Suppressor macrophage (primary cell): ENCODE measurements around the gene INKA2.

Experiments
- DNase-seq, 4 experiments: peaks; one replicate each; pipeline ENCODE4 v3.0.0-alpha.2; 2020 to 2022
- total RNA-seq, 17 experiments: gene quantifications; one replicate each; lab custom pipeline; 2026; ENCODE audit warnings: mixed read lengths in 6 of 17, inconsistent platforms in 3 of 17; lab: John Stamatoyannopoulos, UW

The INKA2 gene
- total RNA-seq, result 0.29 to 11.8 (median 7.1) reads per million in 17 experiments

DNA sequence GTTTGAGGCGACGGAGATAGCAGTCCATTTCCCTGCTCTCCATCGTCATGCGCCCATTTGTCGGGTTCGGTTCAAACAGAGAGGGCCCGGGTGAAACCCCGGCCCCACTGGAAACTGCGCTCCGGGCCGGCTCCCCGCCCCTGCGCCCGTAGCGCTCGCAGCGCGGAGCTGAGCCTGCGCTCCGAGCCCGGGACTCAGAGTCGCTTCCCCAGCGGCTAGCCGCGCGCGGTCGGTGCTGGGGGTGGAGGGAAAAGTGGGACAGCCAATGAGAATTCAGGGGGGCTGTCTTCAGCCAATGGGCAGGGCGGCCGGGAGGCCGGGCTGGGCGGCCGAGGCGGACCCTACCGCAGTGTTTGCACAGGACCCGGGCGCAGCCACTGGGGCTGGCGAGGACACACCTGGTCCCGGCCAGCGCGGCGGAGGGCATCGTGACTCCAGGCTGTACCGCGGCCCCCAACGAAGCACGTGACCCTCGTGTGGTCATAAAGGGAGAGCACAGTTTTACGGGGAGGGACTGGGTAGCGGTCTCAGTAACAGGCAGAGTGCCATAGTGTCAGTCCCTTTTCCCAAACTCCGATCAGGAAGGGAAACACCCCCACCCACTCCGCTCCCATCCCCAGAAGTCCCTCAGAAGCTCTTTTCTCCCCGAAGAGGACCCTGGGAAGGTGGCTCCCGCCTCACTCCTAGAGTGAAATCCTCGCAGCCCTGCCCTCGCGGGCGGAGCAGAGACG, at the start of gene INKA2:
TSS of gene INKA2 (minus strand) at position 202 of the 731 bp plus-strand sequence. CDS start at position 49, 153 bp downstream.
- peak; percentile 89 to 96 (median 93) for DNase-seq

DNA sequence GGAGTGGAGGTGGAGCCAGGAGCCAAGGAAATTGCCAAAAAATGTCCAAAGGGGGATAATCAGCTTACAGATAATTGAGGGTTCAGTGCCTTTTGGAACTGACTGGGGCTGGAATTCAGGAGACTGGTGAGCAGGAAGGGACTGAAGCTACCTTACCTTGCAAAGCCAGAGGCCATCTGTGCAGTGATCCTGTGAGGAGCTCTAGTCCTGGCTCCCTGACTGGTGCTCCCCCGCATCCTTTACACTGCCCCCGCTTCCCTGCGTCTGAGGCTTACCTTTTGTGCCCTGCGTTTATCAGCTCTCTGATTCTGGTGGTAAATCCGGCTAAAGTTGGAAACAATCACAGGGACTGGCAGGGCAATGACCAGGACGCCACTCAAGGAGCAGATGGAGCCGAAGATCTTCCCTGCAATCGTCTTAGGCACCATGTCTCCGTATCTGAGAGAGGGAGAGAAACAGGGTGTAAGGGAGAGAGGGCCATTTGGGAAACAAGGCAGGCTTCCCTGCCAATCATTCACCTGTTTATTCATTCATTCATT, 47.5 kb upstream of the INKA2 start:
- DNase-seq, result no peak

DNA sequence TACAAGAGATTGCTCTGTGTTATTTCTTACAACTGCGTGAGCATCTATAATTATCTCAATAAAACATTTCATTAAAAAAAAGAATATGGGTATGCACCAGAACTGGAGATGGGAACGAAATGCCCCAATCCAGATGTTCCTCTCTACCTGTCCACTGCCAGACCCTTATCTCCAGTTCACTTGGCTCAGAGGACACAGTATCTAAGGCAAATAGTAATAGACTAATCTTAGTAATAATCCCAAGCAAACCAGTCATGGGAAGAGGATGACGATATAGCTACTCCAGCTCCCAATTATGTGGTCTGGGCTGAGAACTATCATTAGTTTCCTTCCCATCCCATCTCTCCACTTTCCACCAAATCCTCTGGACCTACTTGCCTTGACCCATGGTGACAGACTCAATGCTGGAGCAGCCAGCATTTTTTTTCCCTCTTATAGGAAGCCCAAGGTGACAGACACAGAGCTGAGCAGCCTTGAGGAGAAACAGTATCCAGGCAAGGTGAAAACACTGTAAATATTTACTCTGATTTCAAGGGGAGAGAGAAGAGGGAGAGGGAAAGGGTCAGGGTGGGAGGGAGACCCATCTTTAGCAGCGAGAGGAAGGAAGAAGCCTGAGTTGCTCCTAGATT, 45.2 kb upstream of the INKA2 start:
- DNase-seq, result no peak

DNA sequence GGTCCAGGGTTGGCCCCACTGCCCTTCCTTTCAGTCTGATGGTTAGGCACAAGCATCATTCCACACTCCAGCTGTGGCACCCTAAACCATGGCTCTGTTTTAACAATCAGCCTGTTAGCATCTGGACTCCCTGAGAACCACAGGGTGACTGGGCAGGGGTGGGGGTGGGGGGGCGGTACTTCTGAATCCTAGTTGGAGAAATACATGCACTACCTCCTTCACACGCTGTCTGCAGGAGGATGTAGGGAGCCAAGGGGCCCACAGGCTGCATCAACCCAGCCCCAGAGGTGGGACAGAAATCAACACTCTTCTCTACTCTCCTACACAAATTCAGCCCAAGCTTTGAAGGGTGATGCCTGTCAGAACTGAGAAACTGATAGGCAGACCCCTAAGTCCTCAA, 40.4 kb upstream of the INKA2 start:
- DNase-seq, result no peak

DNA sequence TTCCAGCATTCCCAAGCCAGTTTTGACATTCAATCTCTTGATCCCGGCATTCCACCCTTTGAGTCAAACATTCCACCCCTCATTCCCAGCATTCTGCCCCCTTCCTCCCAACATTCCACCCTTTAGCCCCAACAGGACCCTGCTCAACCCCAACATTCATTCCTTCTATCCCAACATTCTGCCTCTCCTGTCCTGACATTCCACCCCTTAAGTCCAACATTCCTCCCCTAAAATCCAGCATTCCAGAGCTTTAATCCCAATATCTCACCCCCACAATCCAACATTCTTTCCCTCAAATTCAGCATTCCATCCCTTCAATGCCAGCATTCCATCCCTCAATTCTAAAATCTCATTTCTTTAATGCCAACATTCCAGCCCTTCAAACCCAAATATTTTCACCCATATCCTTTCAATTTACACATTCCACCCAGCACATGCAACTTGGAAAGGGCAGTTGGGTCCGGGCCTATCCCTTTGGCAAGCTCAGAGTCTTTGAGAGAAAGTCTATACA, 39.4 kb upstream of the INKA2 start:
- DNase-seq, result no peak

DNA sequence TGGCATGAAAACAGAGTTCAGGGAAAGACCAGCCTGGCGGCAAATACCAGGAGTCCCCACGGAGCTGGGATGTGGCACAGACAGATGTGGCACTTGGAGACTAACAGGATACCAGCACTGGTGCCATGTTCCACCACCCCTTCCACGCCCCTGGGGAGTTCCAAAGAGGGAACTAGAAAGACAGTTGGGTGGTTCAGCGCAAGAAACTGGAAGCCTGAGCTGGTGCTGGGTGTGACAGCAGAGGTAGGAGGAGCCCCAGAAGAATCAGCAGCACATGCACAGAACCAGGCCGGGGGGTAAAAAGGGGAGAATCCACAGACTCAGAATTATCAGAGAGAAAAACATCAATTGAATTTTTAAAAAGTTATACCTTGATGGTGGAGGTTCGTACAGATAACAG, 38.9 kb upstream of the INKA2 start:
- DNase-seq, result no peak

DNA sequence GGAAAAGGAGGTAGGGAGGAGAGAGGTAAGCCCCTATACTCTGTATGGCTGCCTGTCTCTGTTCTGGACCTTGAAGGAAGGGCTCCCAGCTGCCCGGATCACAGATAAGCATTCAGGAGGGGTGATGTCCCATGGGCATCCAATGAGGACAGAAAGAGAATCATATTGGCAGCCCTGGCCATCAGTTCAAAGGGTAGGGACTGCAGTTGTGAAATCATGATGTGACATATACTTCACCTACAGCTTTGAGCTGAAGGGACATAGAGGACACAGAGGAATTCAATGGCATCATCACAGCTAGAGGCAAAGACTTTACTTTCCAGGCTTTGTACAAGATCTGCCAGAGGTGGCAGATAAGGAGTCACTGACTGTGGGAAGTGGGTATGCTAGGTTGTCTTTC, 38.1 kb upstream of the INKA2 start:
- DNase-seq, result no peak

DNA sequence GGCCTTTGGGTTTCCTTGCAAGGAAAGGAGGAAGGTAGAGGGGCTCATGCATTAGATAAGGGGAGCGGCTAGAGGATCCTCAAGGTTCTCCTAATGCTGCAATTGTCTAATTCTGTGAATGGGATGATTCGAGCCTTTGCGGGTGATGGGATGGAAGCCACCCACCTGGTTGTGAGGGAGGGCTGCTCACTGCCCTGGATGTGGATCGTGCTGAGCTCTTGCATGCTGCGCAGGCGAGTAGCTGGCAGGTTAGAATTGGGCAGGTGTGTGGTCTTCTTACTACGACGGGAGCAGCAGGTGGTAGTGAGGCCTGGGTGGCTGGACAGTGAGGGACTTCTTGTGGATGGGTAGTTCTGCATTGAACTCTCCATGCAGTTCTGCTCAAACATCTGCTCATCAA, 37.7 kb upstream of the INKA2 start:
- no peak for DNase-seq

DNA sequence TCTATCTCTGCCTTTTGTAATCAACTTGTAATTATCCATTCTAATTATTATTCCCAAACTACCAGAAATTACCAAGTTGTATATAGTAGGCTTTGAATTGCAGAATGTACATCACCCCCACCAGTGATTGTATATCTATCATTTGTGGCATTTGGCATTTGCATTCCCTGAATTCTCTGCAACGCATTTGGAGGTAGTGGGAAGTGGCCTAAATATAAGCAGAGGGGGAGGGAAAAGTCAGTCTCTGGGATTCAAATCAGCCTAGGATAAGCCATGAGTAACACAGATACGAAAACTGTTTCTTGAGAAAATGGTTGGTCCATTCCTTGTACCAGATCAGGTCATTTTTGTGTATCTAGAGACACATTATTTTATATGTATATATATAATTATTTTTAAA, 37.2 kb upstream of the INKA2 start:
- DNase-seq, result no peak

DNA sequence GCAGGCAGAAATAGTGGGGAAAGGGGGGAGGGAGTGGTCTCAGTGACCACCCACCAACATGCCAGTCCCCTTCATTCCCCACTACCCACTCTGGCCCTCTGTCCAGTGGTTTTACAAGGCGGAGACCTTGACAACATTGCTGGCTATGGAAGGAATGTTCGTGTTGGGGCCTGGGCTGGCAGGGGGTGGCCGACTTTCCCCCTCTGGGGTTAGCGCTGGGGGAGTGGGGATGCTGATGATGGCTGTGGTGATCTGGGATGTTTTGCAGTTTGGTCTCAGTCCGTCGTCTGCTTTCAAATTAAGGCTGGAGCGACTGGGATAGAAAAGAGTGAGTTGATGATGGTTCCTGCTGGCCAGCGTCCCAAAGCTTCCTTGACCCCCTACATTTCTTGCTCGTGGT, 36.8 kb upstream of the INKA2 start:
- no peak for DNase-seq

DNA sequence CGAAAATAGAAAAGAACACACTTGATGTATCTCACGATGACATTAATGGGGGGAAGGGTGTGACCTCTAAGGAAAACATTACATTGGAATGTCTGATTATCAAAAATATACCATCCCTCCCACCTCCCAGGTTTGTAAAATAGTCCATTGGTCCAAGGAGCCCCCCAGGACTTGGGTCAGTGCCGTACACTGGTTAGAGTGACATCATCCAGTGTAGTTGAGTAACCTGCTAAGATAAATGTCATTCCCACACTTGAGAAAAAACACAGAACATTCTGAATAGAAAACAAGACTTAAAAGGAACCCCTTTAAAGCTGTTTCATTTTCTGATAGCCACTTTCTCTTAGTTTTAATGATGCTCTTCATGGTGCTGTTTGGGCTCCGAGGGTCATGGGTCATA, 31.7 kb upstream of the INKA2 start:
- no peak for DNase-seq

DNA sequence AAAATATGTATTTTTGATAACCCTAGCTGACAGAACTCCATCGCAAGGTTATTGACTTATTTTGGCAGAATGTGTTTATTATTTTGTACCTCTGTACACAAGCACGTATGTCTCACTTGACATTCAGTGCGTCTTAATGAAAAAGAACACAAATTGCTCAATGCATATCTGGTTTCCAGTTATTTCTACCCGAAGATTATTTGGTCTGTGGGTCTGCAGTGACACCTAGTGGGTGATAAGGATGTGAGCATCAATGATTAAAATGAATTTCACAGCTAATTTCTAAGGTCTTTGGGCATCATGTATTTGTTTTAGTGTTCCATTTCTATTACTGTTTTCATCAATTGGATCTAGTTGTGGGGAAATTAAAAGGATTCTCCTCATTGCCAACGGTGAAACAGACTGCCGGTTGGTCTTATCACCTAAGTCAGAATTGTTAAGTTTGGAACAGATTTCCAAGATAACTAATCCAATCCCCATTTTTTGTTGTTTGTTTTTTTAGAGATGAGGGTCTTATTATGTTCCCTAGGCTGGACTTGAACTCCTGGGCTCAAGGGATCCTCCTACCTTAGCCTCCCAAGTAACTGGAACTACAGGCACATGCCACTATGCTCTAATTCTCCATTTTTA, 30.4 kb upstream of the INKA2 start:
- DNase-seq, result peak; percentile 63 to 81 (median 73)

DNA sequence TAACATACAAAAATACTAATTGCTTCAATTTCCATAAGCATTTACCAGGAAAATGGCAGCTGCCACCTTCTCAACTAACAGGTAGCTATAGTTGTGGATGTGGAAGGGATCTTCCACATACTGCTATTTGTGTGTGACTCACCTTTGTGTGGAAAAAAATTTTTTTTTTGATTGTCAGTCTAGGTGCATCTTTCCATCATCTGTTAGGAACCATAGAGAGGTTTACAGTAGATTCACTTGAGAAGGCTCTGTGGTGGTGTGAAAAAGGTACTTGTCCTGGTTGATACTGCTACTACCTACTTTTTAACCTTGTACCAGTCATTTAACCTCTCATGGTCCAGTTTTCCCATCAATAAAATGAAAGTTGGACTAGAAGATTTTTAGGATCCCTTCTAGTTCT, 29.4 kb upstream of the INKA2 start:
- no peak for DNase-seq

DNA sequence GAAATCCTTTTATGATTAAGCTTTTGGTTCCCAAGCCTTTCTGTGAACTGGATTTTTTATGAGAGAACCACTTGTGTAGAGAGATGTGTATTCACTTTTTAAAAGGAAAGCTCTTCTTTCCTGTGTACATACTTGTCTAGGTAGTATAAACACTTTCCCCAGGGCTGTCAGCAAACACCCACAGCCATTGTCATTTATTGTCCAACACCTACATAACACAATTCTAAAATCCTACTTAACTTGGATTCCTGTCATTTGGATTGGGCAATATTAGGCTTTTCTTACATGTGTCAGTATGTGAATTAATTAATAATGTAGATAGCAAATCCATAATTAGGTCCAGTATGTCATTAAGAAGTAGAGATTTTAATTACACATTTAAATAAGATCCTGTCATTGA, 28.8 kb upstream of the INKA2 start:
- DNase-seq, result no peak

DNA sequence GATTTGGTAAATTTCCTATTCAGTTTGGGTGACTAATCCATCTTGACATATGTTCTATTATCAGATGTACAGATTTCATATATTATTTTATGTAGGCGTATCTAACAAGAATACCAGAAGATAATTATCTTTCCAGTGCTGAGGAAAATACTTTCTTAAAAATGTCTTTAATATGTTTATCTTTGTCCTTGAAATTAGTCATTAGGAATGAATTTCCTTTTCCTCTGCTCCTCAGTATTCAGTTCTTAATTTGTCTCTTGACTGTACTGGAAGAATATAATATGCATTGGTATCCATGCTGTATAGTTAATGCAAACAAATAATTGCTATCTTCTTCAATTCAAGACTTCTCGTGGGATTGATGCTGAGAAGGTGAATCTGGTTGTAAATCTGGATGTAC, 23.1 kb upstream of the INKA2 start:
- DNase-seq, result no peak

DNA sequence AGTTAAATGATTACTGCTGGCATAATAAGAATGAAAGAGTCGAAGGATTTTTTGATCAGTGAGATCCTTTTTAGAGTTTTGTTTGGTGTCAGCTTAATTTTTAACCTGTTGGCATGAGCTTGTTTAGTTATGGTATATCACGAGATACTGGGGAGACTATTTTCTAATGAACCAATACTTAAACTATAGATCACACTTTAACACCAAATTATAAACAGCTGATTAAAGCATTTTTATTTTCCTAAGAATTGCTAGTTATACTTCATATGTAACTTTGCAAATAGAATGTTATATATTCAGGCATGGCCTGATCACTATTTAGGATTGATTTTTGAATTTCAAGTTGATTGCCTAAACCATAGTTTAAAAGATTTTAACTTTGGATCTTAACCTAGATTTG, 22.5 kb upstream of the INKA2 start:
- no peak for DNase-seq

DNA sequence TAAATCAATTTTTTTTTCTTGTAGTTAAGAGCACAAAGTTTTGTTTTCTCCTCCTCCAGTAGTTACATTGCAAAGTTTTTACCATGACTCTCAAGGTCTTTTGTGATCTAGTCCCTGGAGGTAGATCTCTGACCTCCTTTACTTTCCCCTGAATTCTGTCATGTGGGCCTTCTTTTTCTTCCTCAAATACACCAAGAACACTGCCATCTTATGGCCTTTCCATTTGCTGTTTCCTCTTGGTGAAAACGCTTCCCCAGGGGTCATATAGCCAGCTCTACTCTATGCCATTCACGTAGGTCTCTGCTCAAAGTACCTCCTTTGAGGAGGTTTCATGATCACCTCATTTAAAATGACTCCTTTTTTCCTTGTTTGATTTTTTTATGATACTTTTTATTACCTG, 19.2 kb upstream of the INKA2 start:
- DNase-seq, result peak in 3 of 4 experiments; percentile 40 to 58 (median 57)

DNA sequence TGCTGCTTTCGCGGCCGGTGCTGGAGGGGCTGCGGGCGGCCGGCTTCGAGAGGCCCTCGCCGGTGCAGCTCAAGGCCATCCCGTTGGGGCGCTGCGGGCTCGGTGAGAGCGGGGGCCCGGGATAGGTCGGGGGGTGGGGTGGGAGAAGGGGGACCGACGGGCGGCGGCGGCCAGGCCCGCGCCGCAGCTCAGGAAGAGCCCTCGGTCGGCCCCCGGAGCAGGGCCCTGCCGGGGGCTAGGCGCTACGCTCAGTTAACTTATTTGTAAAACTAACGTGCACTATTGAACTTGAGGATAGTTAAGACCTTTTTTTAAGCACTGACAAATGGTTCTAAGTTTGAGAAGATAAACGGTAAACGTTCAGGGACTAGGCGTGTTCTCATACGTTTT, 16.9 kb upstream of the INKA2 start:
- no peak for DNase-seq

DNA sequence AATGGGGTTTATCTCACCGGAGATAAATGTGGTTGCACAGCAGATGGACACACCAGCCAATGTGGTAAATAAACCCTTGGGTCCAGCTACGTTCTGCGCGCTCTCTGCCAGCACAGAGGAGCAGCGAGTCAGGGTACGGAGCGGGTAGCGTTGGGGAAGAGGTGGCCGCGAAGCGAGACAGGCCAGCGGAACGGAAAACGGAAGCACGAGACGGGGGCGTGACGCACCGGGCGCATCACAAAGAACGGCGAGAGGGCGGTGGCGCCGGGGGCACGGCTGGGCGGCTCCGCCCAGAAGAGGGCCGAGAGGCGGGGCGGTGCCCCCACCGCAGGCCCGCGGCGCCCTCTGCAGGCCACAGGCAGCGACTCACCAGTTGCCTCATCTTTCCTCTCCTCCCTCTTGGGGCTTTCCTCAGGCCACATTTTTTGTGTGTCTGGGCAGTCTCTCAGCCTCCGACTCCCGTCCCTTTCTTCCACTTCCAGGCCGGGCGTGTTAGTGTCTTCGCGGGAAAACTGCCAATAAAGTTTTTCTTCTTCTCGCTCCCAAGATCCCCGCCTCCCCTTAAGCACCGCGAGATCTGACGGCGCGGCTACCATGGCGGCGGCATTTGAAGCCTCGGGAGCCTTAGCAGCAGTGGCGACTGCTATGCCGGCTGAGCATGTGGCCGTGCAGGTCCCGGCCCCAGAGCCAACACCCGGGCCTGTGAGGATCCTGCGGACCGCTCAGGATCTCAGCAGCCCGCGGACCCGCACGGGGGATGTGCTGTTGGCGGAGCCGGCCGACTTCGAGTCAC, 16.3 kb upstream of the INKA2 start, which contains the start of gene DDX20:
TSS of gene DDX20 (plus strand) at position 571 of the 793 bp plus-strand sequence. CDS start at position 595, 24 bp downstream.
- peak; percentile 96 to 98 (median 98) for DNase-seq

DNA sequence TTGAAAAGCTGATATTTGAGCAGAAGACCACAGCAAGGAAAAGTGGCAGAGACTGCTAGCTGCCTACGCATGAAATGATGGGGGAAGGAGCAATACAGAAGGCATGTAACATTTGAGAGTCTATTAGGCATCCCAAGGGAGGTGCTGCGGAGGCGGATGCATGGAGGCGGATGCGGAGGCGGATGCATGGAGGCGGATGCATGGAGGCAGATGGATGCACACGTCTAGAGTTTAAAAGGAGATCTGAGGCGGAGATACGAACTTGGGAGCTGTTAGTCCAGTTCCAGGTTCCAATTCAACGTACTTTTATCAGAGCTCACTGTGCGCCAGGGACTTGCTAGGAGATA, 15.8 kb upstream of the INKA2 start:
- DNase-seq, result peak in 2 of 4 experiments; percentile 42 to 45

DNA sequence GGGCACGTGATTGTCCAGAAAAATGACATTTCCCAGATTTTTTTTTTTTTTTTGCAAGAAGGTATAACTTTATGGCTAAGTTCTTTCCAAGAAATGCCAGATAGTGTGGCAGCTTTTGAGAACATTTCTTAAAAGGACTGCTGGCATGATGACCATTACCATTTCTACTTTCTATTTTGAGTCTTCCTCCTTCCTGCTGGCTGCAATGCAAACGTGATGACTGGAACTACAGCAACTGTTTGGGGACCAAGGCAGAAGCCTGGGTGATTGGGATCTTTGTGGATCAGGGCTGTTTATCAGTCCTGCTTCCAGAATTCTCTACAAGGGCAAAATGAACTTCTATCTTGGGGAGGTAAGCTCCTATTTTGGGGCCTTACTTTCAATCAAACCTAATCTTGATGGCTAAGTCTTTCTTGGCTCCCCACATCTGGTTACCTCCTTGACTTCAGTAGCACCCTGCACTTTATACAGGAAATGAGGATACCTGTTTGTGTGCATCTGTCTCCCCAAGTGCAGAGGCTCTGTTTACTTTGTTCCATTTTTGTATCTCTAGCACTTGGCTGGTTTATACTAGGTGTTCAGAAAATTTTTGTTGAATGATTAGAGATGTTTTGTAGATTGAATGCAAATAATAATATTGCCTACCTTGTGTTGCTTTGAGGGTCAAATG, 12.8 kb upstream of the INKA2 start:
- peak; percentile 30 to 49 (median 36) for DNase-seq

DNA sequence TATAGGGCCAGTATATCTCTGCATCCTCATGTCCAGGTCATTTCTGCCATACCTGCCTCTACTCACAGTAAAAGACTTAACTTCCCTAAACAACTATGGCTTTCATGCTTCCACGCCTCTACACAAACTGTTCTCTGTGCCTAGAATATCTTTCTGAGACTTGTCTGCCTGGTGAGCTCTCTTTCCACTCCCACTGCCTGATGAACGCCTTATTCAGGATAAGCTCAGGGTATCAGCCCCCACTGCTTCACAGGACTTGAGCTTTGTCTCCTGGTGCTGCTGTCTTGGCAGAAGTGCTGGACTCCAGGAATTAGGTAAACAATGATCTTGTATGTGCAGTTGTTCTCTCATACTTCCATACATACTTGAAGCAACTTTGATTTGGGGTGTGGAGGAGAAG, 11.7 kb upstream of the INKA2 start:
- DNase-seq, result no peak
